CD4-positive, alpha-beta memory T cell (primary cell): ENCODE measurements around the gene TAS2R1. TPM values are rescaled to one million over a fixed set of nuclear protein-coding genes. Genes with fewer than 3 reads are reported as not detected.

Source experiments
- CTCF ChIA-PET: fragments of 350-600 bp; sonication (Branson Sonifier 250); formaldehyde crosslinking; loops from one replicate; lab custom pipeline; 2021; ENCODE audit warnings: inconsistent platforms; ENCODE audit not compliant: partially characterized antibody; lab: Charles Lee
- POLR2A ChIA-PET: fragments of 350-600 bp; sonication (Branson Sonifier 250); formaldehyde crosslinking; loops from one replicate; lab custom pipeline; 2021; ENCODE audit not compliant: partially characterized antibody; lab: Charles Lee
- DNase-seq, 5 donors: peaks; one replicate each; pipeline versions ENCODE4 v3.0.0 to v3.0.0-alpha.2; 2020 to 2022; ENCODE audit warnings: mixed read lengths in 1 of 5
- H3K27ac ChIP-seq: one replicate; pipeline ENCODE4 v1.7.0; 2013; ENCODE audit warnings: low read depth, low read length
- H3K27me3 ChIP-seq: 2 replicates; pipeline ENCODE4 v1.7.0; 2013; ENCODE audit warnings: mild to moderate bottlenecking, low read length, moderate library complexity; ENCODE audit not compliant: insufficient read depth
- H3K36me3 ChIP-seq: 2 replicates; pipeline ENCODE4 v1.7.0; 2013; ENCODE audit warnings: mild to moderate bottlenecking, low read length, moderate library complexity; ENCODE audit not compliant: insufficient read depth
- H3K4me1 ChIP-seq: 2 replicates; pipeline ENCODE4 v1.7.0; 2013; ENCODE audit warnings: mild to moderate bottlenecking, low read length, moderate library complexity; ENCODE audit not compliant: insufficient read depth
- H3K4me3 ChIP-seq, 2 donors: one replicate each; pipeline ENCODE4 v1.7.0; 2013; ENCODE audit warnings: low read length in 2 of 2, mild to moderate bottlenecking in 1 of 2
- H3K9me3 ChIP-seq, 2 donors: one replicate each; pipeline ENCODE4 v1.7.0; 2013; ENCODE audit warnings: low read length in 2 of 2, control low read depth in 1 of 2; ENCODE audit not compliant: control insufficient read depth in 1 of 2
- H3K27ac Mint-ChIP-seq, 7 donors: one replicate each; pipeline ENCODE4 v1.8.0; 2020 to 2021; ENCODE audit warnings: mixed read lengths in 7 of 7, mild to moderate bottlenecking in 6 of 7, inconsistent platforms in 3 of 7, moderate library complexity in 3 of 7
- H3K27me3 Mint-ChIP-seq, 2 donors: one replicate each; pipeline ENCODE4 v1.8.0; 2020 to 2021; ENCODE audit warnings: mixed read lengths in 2 of 2
- H3K36me3 Mint-ChIP-seq, 2 donors: one replicate each; pipeline ENCODE4 v1.8.0; 2020 to 2021; ENCODE audit warnings: mixed read lengths in 2 of 2, inconsistent platforms in 1 of 2, mild to moderate bottlenecking in 1 of 2
- H3K4me1 Mint-ChIP-seq, 4 donors: one replicate each; pipeline ENCODE4 v1.8.0; 2020 to 2021; ENCODE audit warnings: mixed read lengths in 4 of 4, mild to moderate bottlenecking in 1 of 4
- H3K4me3 Mint-ChIP-seq, 8 donors: one replicate each; pipeline ENCODE4 v1.8.0; 2020 to 2021; ENCODE audit warnings: mixed read lengths in 8 of 8, mild to moderate bottlenecking in 7 of 8, moderate library complexity in 6 of 8, inconsistent platforms in 3 of 8
- H3K9me3 Mint-ChIP-seq, 8 donors: one replicate each; pipeline ENCODE4 v1.8.0; 2020 to 2021; ENCODE audit warnings: mixed read lengths in 8 of 8, mild to moderate bottlenecking in 5 of 8, inconsistent platforms in 3 of 8, moderate library complexity in 1 of 8
- intact Hi-C: fragments of 100-400 bp; cut with micrococcal nuclease; formaldehyde crosslinking; loops from one replicate; pipeline ENCODE4 v1.15.1; 2023
- polyA plus RNA-seq, 2 donors: library from polyadenylated mRNA; unstranded; fragments of 300-500 nt; fragmentation: Illumina TruSeq; gene quantifications; one replicate each; pipeline ENCODE4 v1.2.3, GENCODE V29; 2021
- total RNA-seq, 2 experiments: library from RNA; stranded (reverse); gene quantifications; one replicate each; pipeline ENCODE4 v1.2.3, GENCODE V29; 2021

TAS2R1 gene
- total and polyA plus RNA-seq, 4 experiments from 2014 or later = 0.14 TPM; not detected in 3

DNA sequence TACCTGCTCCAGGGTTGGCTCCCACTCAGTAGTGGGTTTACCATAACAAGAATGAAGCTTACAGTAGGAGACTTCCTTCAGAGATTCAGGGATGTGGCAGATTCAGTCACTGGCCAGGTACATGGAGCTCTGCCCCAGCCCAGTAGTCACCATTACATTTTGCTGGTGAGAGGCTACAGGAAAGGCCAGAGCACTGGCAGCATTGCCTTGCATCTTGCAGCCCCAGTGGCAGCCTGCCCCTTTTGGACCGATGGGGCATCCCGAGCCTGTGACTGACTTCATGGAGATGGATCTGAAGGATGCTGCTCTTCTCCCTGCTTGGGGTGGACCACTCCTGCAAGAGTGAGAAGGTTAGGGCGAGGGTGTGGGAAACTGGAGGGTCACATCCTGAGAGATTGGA is 16.8 kb downstream of the TAS2R1 start:
- Histone ChIP-seq H3K4me1 (no peaks in the 10 kb centered on the region), H3K36me3 (no peaks in the 10 kb centered on the region), H3K27me3 (no peaks in the 10 kb centered on the region), H3K4me3 (no peak overlapping the region), H3K27ac (no peak overlapping the region), H3K9me3 (no peaks in the 10 kb centered on the region)
- Mint-ChIP-seq H3K4me1 (peaks cover 0 to 1% (median 0%) of the 10 kb centered on the region in 4 donors), H3K9me3 (peaks cover 0 to 12% (median 2%) of the 10 kb centered on the region in 8 donors), H3K4me3 (no peak overlapping the region), H3K27ac (peak overlapping the region in 1 of 7 donors; percentile 35), H3K36me3 (no peaks in the 10 kb centered on the region), H3K27me3 (no peaks in the 10 kb centered on the region)
- ChIA-PET CTCF (no interaction called here), POLR2A (no interaction called here)
- peak in 1 of 5 donors; percentile 15 for DNase-seq
- intact Hi-C loops = no loop called here

- Mint-ChIP-seq H3K36me3 (no peaks in the 10 kb centered on the region), H3K4me3 (no peak overlapping the region), H3K9me3 (peaks cover 0 to 12% (median 2%) of the 10 kb centered on the region in 8 donors), H3K4me1 (peaks cover 0 to 1% (median 0%) of the 10 kb centered on the region in 4 donors), H3K27ac (no peak overlapping the region), H3K27me3 (no peaks in the 10 kb centered on the region)
- H3K36me3 ChIP-seq = no peaks in the 10 kb centered on the region
- ChIA-PET CTCF (no interaction called here), POLR2A (no interaction called here)
- no peaks in the 10 kb centered on the region for H3K27me3 ChIP-seq
- H3K9me3 ChIP-seq = no peaks in the 10 kb centered on the region
- DNase-seq = no peak
- no peak overlapping the region for H3K27ac ChIP-seq
- intact Hi-C loops = no loop called here
- no peak overlapping the region for H3K4me3 ChIP-seq
- H3K4me1 ChIP-seq = no peaks in the 10 kb centered on the region
Observed at GRCh38 chr5:9610969-9611368, 19.2 kb downstream of the TAS2R1 start.

DNA sequence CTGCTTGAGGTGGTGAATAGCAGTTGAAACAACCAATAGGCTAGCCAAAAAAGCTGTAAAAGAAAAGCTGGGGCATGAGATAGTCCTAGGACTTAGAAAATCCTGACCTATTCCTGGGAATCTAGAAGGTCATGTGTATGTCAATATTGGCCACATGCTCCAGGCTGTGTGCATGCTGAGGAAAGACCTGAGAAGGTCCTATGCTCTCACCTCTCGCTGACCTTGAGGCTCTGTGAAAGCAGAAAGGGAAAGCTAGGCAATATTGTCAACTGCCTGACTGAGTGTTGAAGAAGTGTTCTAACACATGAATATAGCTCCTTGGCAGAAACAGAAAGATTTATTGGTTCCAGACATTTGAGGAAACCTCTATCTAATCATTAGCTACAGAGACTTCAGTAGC is 19.8 kb downstream of the TAS2R1 start:
- Mint-ChIP-seq H3K9me3 (peaks cover 0 to 12% (median 2%) of the 10 kb centered on the region in 8 donors), H3K4me3 (no peak overlapping the region), H3K27ac (no peak overlapping the region), H3K27me3 (no peaks in the 10 kb centered on the region), H3K36me3 (no peaks in the 10 kb centered on the region), H3K4me1 (peaks cover 0 to 1% (median 0%) of the 10 kb centered on the region in 4 donors)
- no peaks in the 10 kb centered on the region for H3K4me1 ChIP-seq
- no peaks in the 10 kb centered on the region for H3K9me3 ChIP-seq
- no peaks in the 10 kb centered on the region for H3K27me3 ChIP-seq
- H3K36me3 ChIP-seq = no peaks in the 10 kb centered on the region
- DNase-seq = no peak
- no peak overlapping the region for H3K4me3 ChIP-seq
- ChIA-PET POLR2A (no interaction called here), CTCF (no interaction called here)
- intact Hi-C loops = no loop called here
- no peak overlapping the region for H3K27ac ChIP-seq

DNA sequence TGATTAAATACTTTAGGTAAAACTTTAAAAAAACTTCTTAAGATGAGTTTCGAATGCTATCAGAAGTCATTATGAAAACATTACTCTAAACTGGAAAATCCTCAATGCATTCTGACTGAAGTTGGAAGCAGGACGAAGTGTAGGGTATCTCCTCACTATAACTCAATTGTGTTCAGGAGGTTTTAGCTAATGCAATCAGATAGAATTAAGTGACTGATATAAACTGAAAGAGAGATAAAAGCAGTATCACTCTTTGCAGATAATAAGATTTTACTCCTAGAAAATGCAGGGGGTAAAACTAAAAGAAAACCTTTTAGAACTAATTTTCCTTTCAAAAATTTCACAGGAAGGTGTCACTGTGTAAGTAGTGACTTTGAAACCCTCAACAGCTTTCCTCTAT is 22.1 kb downstream of the TAS2R1 start:
- H3K36me3 ChIP-seq = no peaks in the 10 kb centered on the region
- H3K4me1 Mint-ChIP-seq = no peaks in the 10 kb centered on the region
- H3K27me3 Mint-ChIP-seq = no peaks in the 10 kb centered on the region
- intact Hi-C loops = no loop called here
- CTCF ChIA-PET = no interaction called here
- no peaks in the 10 kb centered on the region for H3K4me1 ChIP-seq
- H3K4me3 Mint-ChIP-seq = no peak overlapping the region
- no peaks in the 10 kb centered on the region for H3K9me3 ChIP-seq
- POLR2A ChIA-PET = no interaction called here
- no peak overlapping the region for H3K4me3 ChIP-seq
- no peak overlapping the region for H3K27ac ChIP-seq
- H3K9me3 Mint-ChIP-seq = peaks cover 0 to 12% (median 2%) of the 10 kb centered on the region in 8 donors
- no peak overlapping the region for H3K27ac Mint-ChIP-seq
- H3K36me3 Mint-ChIP-seq = no peaks in the 10 kb centered on the region
- no peak for DNase-seq
- no peaks in the 10 kb centered on the region for H3K27me3 ChIP-seq

DNA sequence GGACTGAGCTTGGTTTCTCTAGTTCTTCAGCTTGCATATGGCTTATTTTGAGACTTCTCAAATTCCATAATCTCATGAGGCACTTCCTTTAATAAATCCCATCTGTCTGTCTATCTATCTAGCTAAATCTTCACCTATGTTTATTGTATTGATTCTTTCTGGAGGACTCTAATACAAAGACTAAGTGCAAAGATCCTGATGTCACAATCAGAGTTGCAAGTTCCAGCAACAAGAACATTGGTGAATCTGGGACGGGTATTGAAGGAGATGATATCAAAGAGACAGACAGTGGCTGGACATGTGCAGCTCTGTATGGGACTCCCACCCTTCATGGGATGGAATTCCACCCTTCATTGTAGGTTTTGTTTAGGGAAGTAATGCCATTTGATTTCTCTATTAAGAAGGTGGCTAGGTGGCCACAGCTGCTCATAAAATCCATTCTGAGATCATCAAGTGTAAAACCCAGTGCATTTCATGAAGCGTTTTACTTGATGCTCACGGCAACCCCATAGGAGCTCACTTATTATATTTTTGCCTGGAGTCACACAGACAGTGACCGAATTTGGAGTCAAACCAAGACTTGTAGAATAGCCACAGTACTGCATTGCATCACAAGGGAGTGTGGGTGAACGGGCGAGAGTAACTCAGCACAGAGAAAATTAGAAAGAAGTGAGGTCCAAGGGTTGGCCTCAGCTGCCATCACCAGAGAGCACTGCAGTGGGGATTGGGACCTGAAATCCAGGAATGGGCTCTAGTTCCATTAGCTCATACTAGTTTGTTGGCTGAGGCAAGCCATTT is 24.9 kb downstream of the TAS2R1 start:
- H3K27ac ChIP-seq = no peak overlapping the region
- no peaks in the 10 kb centered on the region for H3K36me3 ChIP-seq
- peaks cover 0 to 3% (median under 1%) of the 10 kb centered on the region in 8 donors for H3K9me3 Mint-ChIP-seq
- no peak for DNase-seq
- no peaks in the 10 kb centered on the region for H3K27me3 ChIP-seq
- H3K27me3 Mint-ChIP-seq = peaks cover 0 to 1% of the 10 kb centered on the region in 2 donors
- POLR2A ChIA-PET = no interaction called here
- CTCF ChIA-PET = no interaction called here
- H3K27ac Mint-ChIP-seq = no peak overlapping the region
- H3K9me3 ChIP-seq = no peaks in the 10 kb centered on the region
- no peaks in the 10 kb centered on the region for H3K4me1 Mint-ChIP-seq
- no peaks in the 10 kb centered on the region for H3K36me3 Mint-ChIP-seq
- intact Hi-C loops = no loop called here
- H3K4me3 Mint-ChIP-seq = no peak overlapping the region
- no peaks in the 10 kb centered on the region for H3K4me1 ChIP-seq
- H3K4me3 ChIP-seq = no peak overlapping the region

- Mint-ChIP-seq H3K27ac (no peak overlapping the region), H3K36me3 (no peaks in the 10 kb centered on the region), H3K27me3 (peaks cover 0 to 1% of the 10 kb centered on the region in 2 donors), H3K4me3 (no peak overlapping the region), H3K4me1 (no peaks in the 10 kb centered on the region), H3K9me3 (peaks cover 0 to 3% (median under 1%) of the 10 kb centered on the region in 8 donors)
- DNase-seq = no peak
- POLR2A ChIA-PET = no interaction called here
- Histone ChIP-seq H3K4me1 (no peaks in the 10 kb centered on the region), H3K36me3 (no peaks in the 10 kb centered on the region), H3K27me3 (no peaks in the 10 kb centered on the region), H3K4me3 (no peak overlapping the region), H3K9me3 (no peaks in the 10 kb centered on the region), H3K27ac (no peak overlapping the region)
- CTCF ChIA-PET = no interaction called here
- intact Hi-C loops = no loop called here
Observed at GRCh38 chr5:9604416-9604815, 25.7 kb downstream of the TAS2R1 start.

- Histone ChIP-seq H3K9me3 (no peaks in the 10 kb centered on the region), H3K27me3 (no peaks in the 10 kb centered on the region), H3K4me3 (no peak overlapping the region), H3K27ac (no peak overlapping the region), H3K4me1 (no peaks in the 10 kb centered on the region), H3K36me3 (no peaks in the 10 kb centered on the region)
- CTCF ChIA-PET = no interaction called here
- POLR2A ChIA-PET = no interaction called here
- no peak for DNase-seq
- Mint-ChIP-seq H3K27me3 (peaks cover 0 to 3% of the 10 kb centered on the region in 2 donors), H3K9me3 (peaks cover 0 to 3% (median 2%) of the 10 kb centered on the region in 8 donors), H3K27ac (no peak overlapping the region), H3K36me3 (no peaks in the 10 kb centered on the region), H3K4me3 (no peak overlapping the region), H3K4me1 (no peaks in the 10 kb centered on the region)
- intact Hi-C loops = no loop called here
Observed at GRCh38 chr5:9601055-9601739, 29.0 kb downstream of the TAS2R1 start.
